Gastroesophageal sphincter (tissue), 3 donors: ENCODE measurements around the gene OMA1.

ENCODE experiments used
- CTCF ChIP-seq, 4 experiments: fragments of 200-600 bp in 2 of 4; fragments of 450-650 bp in 2 of 4; sonication (generic) in 1 of 4; IDR thresholded peaks; one replicate each; pipeline ENCODE4 v1.5.1; 2017 to 2019; ENCODE audit warnings: antibody characterized with exemption in 4 of 4, mild to moderate bottlenecking in 2 of 4, moderate library complexity in 2 of 4
- POLR2A ChIP-seq, 2 donors: fragments of 450-650 bp; IDR thresholded peaks; one replicate each; pipeline ENCODE4 v1.6.1; 2017; ENCODE audit warnings: antibody characterized with exemption in 2 of 2, mild to moderate bottlenecking in 2 of 2, moderate library complexity in 1 of 2
- POLR2AphosphoS5 ChIP-seq: sonication (generic); formaldehyde crosslinking; IDR thresholded peaks from one replicate; pipeline ENCODE4 v1.6.1; 2017; ENCODE audit warnings: antibody characterized with exemption

DNA sequence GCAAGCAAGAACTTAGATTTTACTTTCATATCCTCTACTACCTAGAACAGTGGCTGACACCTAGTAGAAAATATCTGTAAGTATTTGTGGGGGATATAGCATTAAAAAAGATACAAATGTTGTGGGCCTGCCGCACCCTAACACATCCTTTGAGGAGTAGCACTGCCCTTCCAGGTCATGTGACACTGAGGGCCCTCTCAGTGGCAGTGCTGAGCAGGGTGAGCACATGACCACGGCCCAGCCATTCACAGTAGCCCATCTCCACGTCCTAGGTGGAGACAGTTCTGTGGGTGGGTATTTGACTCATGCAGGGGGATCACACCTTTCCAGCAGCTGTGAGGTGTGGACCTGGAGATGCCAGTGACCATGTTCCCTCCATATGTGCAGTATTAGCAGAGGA lies 108.9 kb downstream of the OMA1 start:
- TF ChIP-seq CTCF (IDR thresholded peaks at IDR 0.05) (no peak), POLR2A (IDR thresholded peaks at IDR 0.05) (no peak), POLR2AphosphoS5 (no peak)
